GM12875 (cell line): Measurements from ENCODE around the gene FAM50B.

Experiments used
- H3K4me3 ChIP-seq: one replicate; pipeline ENCODE4 v1.5.1; 2011; ENCODE audit warnings: low read depth, low read length, control low read depth
- TF ChIP-seq, protein P1 (sequence below): IDR thresholded peaks from 2 replicates; pipeline ENCODE4 v1.5.1; 2011; ENCODE audit warnings: low read depth, mild to moderate bottlenecking, control low read depth, inconsistent platforms, low read length, moderate library complexity, borderline replicate concordance; ENCODE audit not compliant: insufficient read depth

Gene FAM50B, protein sequence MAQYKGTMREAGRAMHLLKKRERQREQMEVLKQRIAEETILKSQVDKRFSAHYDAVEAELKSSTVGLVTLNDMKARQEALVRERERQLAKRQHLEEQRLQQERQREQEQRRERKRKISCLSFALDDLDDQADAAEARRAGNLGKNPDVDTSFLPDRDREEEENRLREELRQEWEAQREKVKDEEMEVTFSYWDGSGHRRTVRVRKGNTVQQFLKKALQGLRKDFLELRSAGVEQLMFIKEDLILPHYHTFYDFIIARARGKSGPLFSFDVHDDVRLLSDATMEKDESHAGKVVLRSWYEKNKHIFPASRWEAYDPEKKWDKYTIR

DNA sequence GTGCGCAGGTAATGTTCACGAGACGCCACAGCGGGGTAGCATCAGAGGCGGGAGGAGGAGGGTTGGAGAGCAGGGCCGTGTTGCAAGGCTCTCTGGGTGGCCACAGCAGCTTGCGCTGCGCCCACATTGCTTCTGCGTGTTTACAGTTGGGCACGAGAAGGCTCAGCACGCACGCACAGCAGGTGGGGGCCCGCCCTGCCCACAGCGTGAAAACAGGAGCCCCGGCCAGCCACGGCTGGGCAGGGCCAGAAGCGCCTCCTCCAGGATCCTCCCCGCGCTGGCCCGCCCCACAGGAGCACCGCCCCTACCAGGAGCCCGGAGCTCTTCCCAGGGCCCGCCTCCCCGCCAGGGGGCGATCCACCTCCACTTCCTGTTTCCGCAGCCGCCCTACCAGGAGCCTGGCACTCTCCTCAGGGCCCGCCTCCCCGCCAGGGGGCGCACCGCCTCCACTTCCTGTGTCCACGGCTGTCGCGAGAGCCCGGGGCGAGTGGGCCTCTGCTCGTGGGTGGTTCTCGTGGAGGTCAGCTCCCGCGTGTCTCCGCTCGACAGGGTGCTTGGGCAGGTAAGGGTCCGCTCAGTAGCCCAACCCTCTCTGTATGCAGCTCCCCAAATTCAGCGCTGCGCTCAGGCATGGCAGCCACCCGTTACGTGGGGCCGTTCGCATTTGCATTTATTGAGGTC lies at the start of gene FAM50B:
Gene FAM50B (plus strand): TSS at position 449 of the 681 bp plus-strand sequence. CDS start 439 bp downstream, outside the sequence.
- TF ChIP-seq, protein P1, sequence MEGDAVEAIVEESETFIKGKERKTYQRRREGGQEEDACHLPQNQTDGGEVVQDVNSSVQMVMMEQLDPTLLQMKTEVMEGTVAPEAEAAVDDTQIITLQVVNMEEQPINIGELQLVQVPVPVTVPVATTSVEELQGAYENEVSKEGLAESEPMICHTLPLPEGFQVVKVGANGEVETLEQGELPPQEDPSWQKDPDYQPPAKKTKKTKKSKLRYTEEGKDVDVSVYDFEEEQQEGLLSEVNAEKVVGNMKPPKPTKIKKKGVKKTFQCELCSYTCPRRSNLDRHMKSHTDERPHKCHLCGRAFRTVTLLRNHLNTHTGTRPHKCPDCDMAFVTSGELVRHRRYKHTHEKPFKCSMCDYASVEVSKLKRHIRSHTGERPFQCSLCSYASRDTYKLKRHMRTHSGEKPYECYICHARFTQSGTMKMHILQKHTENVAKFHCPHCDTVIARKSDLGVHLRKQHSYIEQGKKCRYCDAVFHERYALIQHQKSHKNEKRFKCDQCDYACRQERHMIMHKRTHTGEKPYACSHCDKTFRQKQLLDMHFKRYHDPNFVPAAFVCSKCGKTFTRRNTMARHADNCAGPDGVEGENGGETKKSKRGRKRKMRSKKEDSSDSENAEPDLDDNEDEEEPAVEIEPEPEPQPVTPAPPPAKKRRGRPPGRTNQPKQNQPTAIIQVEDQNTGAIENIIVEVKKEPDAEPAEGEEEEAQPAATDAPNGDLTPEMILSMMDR, result peak; percentile 82
- H3K4me3 ChIP-seq, result peak within 1 kb of the TSS; percentile 61

DNA sequence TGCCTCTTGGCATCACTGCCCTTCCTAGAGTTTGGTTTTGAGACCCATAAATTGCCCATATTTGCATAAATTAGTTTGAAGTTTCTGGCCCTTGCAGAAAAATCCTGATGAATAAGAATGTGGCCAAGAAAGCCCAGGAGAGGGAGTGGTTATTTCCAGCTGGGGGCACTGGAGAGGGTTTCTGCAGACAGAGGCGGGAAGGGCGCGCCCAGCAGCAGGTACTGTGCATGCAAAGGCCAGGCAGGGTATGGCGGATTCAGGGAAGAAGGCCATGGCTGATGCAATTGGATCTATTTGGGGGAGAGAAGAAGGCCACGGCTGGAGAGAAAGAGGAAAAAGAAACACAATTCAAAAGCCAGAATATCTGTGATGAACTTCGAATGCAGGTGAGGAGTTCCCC lies 49.5 kb upstream of the FAM50B start:
- TF ChIP-seq, protein P1, result no peak
- H3K4me3 ChIP-seq, result no peak overlapping the region

DNA sequence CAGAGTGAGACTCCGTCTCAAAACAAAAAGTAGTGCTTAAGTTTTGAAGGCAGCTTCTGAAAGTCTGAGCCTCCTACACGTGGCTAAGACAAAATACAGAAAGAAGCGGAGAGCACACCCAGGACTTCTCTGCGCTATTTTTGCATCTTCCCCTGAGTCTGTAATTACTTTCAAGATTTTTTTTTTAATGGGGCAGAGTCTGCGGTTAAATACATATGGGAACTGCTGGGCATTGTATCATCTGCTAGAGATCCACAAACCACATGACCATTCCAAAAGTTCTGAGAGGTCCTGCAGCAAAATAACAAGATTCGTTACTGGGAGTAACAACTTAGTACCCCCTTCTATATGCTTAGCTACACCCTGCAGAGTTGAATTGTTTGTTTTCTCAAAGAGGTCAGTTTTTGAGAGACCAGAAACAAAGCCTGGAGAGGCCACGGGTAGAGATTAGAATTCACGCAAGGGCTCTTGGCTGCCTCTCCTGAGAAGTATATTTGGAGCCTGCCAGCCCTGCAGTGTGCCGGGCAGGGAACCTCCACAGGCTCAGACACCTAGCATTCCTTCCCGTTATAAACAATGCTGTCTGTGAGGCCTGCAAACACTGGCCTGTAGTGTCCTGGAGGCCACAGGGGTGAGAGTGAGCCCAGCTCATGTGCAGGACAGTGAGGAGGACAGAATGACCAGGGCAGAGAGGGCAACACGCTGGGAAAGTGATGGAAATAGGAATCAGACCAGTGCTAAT lies 48.2 kb upstream of the FAM50B start:
- H3K4me3 ChIP-seq, result no peak overlapping the region
- TF ChIP-seq, protein P1, result no peak

DNA sequence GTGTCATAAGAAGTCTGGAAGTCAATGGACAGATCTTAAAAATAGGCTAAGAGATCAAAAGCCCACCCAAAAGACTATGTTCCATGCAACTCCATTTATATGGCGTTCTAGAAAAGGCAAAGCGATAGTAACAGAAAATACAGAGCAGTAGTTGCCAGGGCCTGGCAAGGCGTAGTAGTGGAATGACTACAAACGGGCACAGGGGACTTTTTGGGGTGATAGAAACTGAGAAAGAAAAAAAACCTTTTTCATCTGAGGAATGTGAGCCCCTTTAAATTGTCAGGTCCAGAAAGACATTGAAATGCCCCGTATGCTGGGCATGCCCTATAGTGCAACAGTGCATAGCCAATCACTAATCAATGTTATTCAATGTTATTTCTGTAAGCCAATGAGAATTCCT lies 47.2 kb upstream of the FAM50B start:
- H3K4me3 ChIP-seq, result no peak overlapping the region
- TF ChIP-seq, protein P1, result no peak

DNA sequence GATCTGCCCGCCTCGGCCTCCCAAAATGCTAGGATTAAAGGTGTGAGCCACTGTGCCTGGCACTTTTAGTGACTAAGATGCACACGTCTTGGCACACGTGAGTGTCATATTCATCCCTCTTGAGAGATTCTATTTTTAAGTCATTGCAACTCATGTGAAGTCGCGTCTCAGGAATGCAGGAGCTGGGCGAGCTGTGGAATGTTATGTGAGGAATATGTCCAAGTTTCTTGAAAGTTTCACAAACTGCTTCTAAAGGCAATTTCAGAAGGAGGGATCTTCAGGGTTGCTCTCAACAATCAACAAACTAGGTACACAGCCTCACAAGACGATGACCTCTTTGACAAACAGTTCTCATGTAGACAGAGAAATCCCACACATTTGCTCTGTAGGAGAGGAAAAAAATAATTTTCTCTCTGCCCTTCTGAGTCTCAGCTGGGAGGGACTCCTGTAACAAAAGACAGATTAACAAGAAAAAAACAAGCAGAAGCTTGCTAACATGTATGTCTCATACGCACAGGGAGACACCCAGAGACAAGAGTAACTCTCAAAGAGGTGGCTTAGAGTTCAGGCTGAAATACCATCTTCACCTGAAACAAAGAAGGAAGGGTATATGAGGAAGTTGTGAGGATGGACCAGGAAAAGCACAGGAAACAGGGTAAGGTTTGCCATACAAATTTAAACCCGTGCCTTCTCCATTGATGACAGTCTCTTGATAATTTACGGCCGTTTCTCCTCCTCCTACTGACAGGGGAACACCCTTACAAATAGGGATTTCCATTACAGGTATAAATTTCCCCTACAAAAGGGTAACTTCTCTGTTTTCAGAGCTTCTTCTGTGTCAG lies 45.3 kb upstream of the FAM50B start:
- TF ChIP-seq, protein P1, result no peak
- no peak overlapping the region for H3K4me3 ChIP-seq

DNA sequence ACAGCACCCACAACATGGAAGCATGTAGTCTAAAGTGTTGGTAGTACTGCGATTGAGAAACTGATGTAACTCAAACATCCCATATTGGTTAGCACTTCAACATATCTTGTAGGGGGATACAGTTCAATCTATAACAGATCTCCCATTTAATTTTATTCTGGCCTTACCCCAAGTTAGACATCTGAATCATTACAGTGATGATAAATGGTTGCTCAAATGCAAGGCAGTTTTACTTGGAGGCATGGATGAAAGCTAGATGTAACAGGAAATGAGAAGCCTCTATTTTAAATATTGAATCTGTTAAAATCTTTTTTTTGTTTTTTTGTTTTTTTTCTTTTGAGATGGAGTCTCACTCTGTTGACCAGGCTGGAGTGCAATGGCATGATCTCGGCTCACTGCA lies 44.2 kb upstream of the FAM50B start:
- TF ChIP-seq, protein P1, result no peak
- H3K4me3 ChIP-seq, result no peak overlapping the region
